Breast epithelium (tissue), 3 donors: ENCODE results near the gene OTOF.

Source experiments
- POLR2A ChIP-seq: fragments of 450-650 bp; IDR thresholded peaks from one replicate; pipeline ENCODE4 v1.6.1; 2016; ENCODE audit warnings: antibody characterized with exemption, mild to moderate bottlenecking, moderate library complexity
- TF ChIP-seq, protein P1 (sequence below), 3 donors: fragments of 450-650 bp; IDR thresholded peaks; one replicate each; pipeline ENCODE4 v1.5.1; 2016 to 2017; ENCODE audit warnings: antibody characterized with exemption in 3 of 3, mild to moderate bottlenecking in 3 of 3, moderate library complexity in 3 of 3

DNA sequence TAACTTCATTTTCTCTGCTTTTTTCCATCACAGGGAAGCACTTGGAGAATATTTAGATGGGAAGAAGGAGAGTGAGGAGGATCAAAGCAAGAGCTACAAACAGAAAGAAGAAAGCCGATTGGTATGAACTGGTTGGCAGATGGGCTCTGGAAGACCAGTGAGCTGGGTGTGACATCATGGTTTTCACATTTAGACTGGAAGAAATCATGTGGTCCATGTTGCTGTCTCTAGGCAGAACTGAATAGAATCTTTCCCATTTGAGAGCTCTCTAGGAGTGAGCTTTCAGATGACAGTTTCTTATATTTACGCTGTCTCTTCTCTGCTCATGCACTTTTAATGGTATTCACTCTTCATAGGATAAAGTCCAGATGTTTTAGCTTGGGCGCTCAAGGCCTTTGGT, 63.6 kb downstream of the OTOF start:
- TF ChIP-seq, protein P1, sequence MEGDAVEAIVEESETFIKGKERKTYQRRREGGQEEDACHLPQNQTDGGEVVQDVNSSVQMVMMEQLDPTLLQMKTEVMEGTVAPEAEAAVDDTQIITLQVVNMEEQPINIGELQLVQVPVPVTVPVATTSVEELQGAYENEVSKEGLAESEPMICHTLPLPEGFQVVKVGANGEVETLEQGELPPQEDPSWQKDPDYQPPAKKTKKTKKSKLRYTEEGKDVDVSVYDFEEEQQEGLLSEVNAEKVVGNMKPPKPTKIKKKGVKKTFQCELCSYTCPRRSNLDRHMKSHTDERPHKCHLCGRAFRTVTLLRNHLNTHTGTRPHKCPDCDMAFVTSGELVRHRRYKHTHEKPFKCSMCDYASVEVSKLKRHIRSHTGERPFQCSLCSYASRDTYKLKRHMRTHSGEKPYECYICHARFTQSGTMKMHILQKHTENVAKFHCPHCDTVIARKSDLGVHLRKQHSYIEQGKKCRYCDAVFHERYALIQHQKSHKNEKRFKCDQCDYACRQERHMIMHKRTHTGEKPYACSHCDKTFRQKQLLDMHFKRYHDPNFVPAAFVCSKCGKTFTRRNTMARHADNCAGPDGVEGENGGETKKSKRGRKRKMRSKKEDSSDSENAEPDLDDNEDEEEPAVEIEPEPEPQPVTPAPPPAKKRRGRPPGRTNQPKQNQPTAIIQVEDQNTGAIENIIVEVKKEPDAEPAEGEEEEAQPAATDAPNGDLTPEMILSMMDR (IDR thresholded peaks at IDR 0.05): no peak
- TF ChIP-seq POLR2A: no peak
